ENCODE results near the gene RAB3GAP1.

RAB3GAP1 gene

DNA sequence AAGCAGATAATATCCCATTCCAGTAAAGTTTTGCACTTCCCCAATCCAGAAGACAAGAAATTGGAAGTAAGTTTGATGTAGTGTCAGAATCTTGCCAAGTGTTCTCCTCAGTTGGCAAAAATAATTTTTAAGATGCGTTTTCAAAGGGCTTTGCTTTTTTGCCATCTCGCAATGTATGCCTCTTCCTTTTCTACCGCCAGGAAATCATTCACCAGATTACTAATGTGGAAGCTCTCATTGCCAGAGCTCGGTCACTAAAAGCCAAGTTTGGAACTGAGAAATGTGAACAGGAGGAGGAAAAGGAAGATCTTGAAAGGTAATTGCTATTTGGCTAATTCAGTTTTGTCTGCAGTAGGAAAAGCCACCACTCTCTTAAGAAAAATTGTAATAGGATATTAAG, 110.7 kb downstream of the RAB3GAP1 start:
- Histone ChIP-seq H3K4me1 (ENCODE audit: control insufficient read depth, insufficient read depth, low read length) (no peaks in the 10 kb centered on the region), H3K4me3 (ENCODE audit: low read length) (no peak overlapping the region), H3K27ac (ENCODE audit: low read depth, low read length) (no peak overlapping the region), H3K9ac (ENCODE audit: low read length) (no peak overlapping the region), H3K27me3 (ENCODE audit: control insufficient read depth, insufficient read depth, low read length) (no peaks in the 10 kb centered on the region), H3K36me3 (ENCODE audit: control insufficient read depth, insufficient read depth, low read length) (peaks cover 12% of the 10 kb centered on the region)

DNA sequence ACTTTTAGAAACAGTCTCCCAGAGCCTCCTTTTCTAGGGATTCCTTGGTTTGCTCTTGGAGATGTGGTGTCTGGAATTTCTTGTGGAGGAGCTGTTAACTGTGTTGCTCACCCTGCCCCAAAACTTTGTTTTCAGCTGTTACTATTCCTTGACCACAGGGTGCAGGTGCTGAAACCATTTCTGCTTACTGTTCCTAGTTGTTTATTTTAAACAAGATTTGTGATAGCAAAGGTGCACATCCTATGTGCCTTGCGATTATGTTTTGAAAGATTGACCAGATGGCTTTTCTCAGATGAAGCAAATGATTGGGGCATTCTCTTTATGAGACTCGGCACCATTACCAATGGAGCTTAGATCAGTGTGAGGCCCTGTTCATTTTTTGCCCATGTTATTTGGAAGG, 111.2 kb downstream of the RAB3GAP1 start:
- no peaks in the 10 kb centered on the region for H3K27me3 ChIP-seq (ENCODE audit: control insufficient read depth, insufficient read depth, low read length)
- peaks cover 12% of the 10 kb centered on the region for H3K36me3 ChIP-seq (ENCODE audit: control insufficient read depth, insufficient read depth, low read length)
- no peak overlapping the region for H3K9ac ChIP-seq (ENCODE audit: low read length)
- H3K4me3 ChIP-seq (ENCODE audit: low read length), result no peak overlapping the region
- no peak overlapping the region for H3K27ac ChIP-seq (ENCODE audit: low read depth, low read length)
- no peaks in the 10 kb centered on the region for H3K4me1 ChIP-seq (ENCODE audit: control insufficient read depth, insufficient read depth, low read length)

DNA sequence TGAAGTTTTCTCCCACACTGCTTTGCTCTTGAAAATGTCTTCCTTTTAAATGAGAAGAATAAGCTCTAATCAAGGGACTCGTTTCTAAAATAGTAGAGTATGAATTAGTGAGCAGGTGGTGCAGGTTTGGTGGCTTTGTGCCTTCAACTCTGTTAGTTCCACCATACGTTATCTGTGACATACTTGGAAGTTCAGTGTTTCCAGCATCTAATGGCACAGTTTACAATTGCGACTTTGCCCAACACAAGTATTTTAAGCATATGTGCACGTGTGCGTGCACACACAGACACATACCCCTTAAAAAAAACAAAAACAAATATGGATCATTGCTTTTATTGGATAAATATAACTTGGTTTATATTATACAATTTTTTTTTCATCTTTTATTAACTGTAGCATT, 111.8 kb downstream of the RAB3GAP1 start:
- Histone ChIP-seq H3K4me1 (ENCODE audit: control insufficient read depth, insufficient read depth, low read length) (no peaks in the 10 kb centered on the region), H3K36me3 (ENCODE audit: control insufficient read depth, insufficient read depth, low read length) (peaks cover 13% of the 10 kb centered on the region), H3K27me3 (ENCODE audit: control insufficient read depth, insufficient read depth, low read length) (no peaks in the 10 kb centered on the region), H3K27ac (ENCODE audit: low read depth, low read length) (no peak overlapping the region), H3K9ac (ENCODE audit: low read length) (no peak overlapping the region), H3K4me3 (ENCODE audit: low read length) (no peak overlapping the region)

DNA sequence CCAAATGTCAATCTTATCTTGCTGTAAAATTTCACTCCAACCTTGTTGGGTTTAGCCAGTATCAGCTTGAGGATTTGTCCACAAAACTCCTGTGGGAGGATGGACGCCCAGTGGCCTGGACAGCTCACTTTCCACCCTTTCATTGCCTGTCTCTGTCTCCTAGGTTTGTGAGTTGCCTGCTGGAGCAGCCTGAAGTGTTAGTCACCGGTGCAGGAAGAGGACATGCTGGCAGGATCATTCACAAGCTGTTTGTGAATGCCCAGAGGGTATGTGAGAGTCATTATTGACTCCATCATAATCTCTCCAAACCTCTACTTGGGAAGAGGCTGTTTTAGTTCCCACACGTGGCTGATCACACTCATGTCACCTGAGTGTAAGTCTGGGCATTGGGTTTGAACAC, 112.3 kb downstream of the RAB3GAP1 start:
- H3K27me3 ChIP-seq (ENCODE audit: control insufficient read depth, insufficient read depth, low read length), result no peaks in the 10 kb centered on the region
- no peak overlapping the region for H3K4me3 ChIP-seq (ENCODE audit: low read length)
- H3K27ac ChIP-seq (ENCODE audit: low read depth, low read length), result no peak overlapping the region
- no peak overlapping the region for H3K9ac ChIP-seq (ENCODE audit: low read length)
- H3K4me1 ChIP-seq (ENCODE audit: control insufficient read depth, insufficient read depth, low read length), result no peaks in the 10 kb centered on the region
- H3K36me3 ChIP-seq (ENCODE audit: control insufficient read depth, insufficient read depth, low read length), result peaks cover 18% of the 10 kb centered on the region

DNA sequence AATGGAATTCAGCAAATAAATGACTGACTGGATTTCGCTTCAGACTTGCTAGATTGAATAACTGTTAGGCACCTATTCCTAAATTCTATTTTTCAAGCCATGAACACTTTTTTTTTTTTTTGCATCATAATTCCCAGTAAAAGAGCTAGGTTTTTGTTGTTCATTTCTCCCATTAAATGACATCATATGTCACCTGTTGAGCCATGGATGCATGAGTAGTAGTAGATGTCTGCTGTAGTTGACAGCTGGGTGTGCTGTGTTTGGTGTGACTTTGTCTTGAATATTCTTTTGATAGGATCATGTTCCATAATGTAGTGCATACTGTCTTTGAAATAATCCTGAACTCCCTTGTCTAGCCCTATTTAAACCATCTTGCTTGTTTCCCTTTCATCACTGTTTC, 115.2 kb downstream of the RAB3GAP1 start:
- no peaks in the 10 kb centered on the region for H3K27me3 ChIP-seq (ENCODE audit: control insufficient read depth, insufficient read depth, low read length)
- no peak overlapping the region for H3K27ac ChIP-seq (ENCODE audit: low read depth, low read length)
- no peak overlapping the region for H3K9ac ChIP-seq (ENCODE audit: low read length)
- no peak overlapping the region for H3K4me3 ChIP-seq (ENCODE audit: low read length)
- H3K36me3 ChIP-seq (ENCODE audit: control insufficient read depth, insufficient read depth, low read length), result peaks cover 23% of the 10 kb centered on the region
- H3K4me1 ChIP-seq (ENCODE audit: control insufficient read depth, insufficient read depth, low read length), result no peaks in the 10 kb centered on the region

DNA sequence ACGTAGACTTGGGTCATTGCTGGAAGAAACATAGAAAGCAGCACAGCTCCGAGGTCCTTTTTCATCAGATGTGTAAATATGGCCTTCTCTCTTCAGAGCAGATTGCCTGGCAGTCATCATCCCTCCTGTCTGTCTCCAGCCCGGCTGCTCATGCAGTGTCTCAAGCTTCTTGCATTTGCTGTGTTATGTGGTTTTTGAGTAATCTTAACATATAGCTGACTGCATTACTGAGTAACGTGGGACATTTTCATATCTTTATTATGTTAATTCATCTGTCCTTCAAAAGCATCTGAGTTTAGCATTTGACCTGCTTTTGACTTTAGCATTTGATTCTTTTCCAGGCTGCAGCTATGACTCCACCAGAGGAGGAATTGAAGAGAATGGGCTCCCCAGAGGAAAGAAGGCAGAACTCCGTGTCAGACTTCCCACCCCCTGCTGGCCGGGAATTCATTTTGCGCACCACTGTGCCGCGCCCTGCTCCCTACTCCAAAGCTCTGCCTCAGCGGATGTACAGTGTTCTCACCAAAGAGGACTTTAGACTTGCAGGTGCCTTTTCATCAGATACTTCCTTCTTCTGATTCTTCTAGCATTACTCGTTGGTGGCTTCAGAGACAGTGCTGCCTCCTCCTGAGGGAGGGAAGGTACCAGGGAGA, 116.2 kb downstream of the RAB3GAP1 start:
- no peak overlapping the region for H3K9ac ChIP-seq (ENCODE audit: low read length)
- H3K36me3 ChIP-seq (ENCODE audit: control insufficient read depth, insufficient read depth, low read length), result peaks cover 19% of the 10 kb centered on the region
- no peaks in the 10 kb centered on the region for H3K27me3 ChIP-seq (ENCODE audit: control insufficient read depth, insufficient read depth, low read length)
- no peak overlapping the region for H3K4me3 ChIP-seq (ENCODE audit: low read length)
- no peaks in the 10 kb centered on the region for H3K4me1 ChIP-seq (ENCODE audit: control insufficient read depth, insufficient read depth, low read length)
- no peak overlapping the region for H3K27ac ChIP-seq (ENCODE audit: low read depth, low read length)

DNA sequence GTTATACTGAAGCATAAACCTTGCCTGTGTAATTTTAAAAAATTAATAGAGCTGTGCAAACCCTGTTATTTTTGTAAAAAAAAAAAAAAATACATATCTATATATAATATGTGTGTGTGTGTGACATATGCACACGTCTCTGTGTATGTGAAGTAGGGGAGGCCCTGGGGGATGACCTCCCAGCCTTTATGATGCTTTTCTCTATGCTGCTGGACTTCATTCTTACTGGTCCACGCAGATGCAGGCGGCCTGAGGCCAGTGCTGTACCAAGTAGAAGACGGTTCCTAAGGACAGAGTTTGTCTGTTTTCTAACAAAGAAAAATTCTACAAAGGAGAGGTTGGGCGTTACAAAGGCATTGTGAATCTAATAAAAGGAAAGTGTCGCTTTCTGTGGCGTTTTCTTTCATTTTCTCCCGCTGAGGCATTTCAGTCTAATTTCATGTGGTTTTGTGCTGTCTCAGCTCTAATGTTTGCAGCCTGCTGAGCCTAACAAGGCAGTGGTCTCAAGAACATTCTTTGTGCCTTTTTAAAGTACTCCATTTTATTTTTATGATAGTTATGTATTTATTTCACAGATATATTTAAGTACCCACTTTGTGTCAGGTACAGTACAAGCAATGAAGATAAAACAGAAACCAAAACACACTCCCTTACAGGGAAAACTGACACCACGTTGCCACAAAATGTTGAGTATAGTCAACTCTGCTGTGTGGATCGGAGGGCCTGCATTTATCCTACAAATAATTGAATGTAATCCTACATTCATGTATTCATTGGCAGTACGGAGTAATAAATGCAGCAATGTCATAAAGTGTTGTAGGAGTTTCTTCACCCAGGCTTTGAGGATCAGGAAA, 118.0 kb downstream of the RAB3GAP1 start:
- Histone ChIP-seq H3K4me1 (ENCODE audit: control insufficient read depth, insufficient read depth, low read length) (no peaks in the 10 kb centered on the region), H3K27me3 (ENCODE audit: control insufficient read depth, insufficient read depth, low read length) (no peaks in the 10 kb centered on the region), H3K27ac (ENCODE audit: low read depth, low read length) (no peak overlapping the region), H3K4me3 (ENCODE audit: low read length) (no peak overlapping the region), H3K36me3 (ENCODE audit: control insufficient read depth, insufficient read depth, low read length) (peaks cover 14% of the 10 kb centered on the region), H3K9ac (ENCODE audit: low read length) (no peak overlapping the region)

DNA sequence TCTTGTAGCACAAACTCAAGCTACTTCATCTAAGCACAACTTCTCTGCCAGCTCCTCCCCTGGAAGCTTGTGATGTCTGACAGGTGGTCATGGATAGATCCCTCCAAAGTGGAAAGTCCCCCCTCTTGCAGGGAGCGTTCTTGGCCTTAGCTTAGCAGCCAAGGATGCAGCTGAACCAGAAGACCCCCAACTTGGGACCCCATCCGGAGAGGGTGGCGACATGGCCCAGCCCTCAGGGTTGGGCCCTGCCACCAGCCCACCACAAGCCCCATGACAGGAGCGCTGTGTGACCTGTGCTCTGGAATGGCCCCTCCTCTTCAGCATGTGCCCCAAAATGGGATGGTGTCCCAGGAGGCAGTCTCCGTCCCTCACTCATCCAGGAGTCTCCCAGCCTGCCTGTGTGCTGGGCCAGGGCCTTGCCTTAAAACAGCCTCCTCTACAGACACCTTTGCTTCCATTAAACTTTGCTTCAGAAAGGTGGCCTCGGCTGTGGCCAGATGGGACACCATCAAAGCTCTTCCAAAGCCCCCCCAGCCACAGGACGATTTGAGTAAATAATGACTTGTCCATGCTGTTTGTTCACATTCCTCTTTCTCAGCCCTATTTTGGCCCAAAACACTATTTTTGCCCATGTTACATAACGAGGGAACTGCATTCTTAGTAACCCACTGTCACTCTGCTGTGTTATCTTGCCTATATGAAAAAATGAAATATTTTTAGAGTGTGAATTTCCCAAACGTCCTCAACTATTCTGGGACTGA, 122.1 kb downstream of the RAB3GAP1 start:
- H3K27ac ChIP-seq (ENCODE audit: low read depth, low read length), result no peak overlapping the region
- H3K4me1 ChIP-seq (ENCODE audit: control insufficient read depth, insufficient read depth, low read length), result no peaks in the 10 kb centered on the region
- no peak overlapping the region for H3K4me3 ChIP-seq (ENCODE audit: low read length)
- H3K27me3 ChIP-seq (ENCODE audit: control insufficient read depth, insufficient read depth, low read length), result no peaks in the 10 kb centered on the region
- no peak overlapping the region for H3K9ac ChIP-seq (ENCODE audit: low read length)
- peaks cover 7% of the 10 kb centered on the region for H3K36me3 ChIP-seq (ENCODE audit: control insufficient read depth, insufficient read depth, low read length)

DNA sequence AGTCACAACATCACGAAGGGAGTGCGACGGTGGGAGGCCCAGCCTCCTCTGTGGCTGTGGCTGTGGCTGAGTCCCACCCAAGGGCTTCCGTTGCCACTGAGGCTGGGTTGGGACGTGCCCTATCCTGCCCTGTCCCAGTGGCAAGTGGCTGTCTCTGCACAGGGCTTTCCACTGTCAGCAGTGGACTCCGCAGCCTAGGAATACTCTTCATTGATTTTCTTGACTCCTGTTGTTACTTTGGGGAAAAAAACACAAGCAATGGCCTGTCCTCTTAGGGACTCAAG, 122.7 kb downstream of the RAB3GAP1 start:
- H3K4me3 ChIP-seq (ENCODE audit: low read length), result no peak overlapping the region
- H3K4me1 ChIP-seq (ENCODE audit: control insufficient read depth, insufficient read depth, low read length), result no peaks in the 10 kb centered on the region
- no peak overlapping the region for H3K9ac ChIP-seq (ENCODE audit: low read length)
- H3K27me3 ChIP-seq (ENCODE audit: control insufficient read depth, insufficient read depth, low read length), result no peaks in the 10 kb centered on the region
- H3K27ac ChIP-seq (ENCODE audit: low read depth, low read length), result no peak overlapping the region
- peaks cover 4% of the 10 kb centered on the region for H3K36me3 ChIP-seq (ENCODE audit: control insufficient read depth, insufficient read depth, low read length)

DNA sequence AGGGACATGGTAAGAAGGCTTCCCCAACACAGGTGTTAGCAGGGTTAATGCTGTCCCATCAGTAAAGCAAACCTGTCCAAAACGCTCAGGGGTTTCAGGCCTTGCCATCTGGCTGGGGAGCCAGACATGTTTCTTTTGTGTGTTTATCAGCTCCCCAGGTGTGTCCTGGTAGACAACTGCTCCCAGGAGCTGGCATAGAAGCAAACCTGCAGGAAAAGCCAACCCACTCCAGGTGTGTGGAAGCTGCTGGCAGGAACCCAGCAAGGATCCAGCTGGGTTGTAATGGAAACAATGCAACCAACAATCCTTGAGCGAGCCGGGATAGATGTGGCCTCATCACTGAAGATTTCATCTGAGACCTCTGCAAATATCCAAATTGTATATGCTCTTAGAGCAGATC, 123.1 kb downstream of the RAB3GAP1 start:
- no peak overlapping the region for H3K27ac ChIP-seq (ENCODE audit: low read depth, low read length)
- H3K36me3 ChIP-seq (ENCODE audit: control insufficient read depth, insufficient read depth, low read length), result peaks cover 4% of the 10 kb centered on the region
- H3K4me3 ChIP-seq (ENCODE audit: low read length), result no peak overlapping the region
- no peaks in the 10 kb centered on the region for H3K27me3 ChIP-seq (ENCODE audit: control insufficient read depth, insufficient read depth, low read length)
- H3K9ac ChIP-seq (ENCODE audit: low read length), result no peak overlapping the region
- H3K4me1 ChIP-seq (ENCODE audit: control insufficient read depth, insufficient read depth, low read length), result no peaks in the 10 kb centered on the region

DNA sequence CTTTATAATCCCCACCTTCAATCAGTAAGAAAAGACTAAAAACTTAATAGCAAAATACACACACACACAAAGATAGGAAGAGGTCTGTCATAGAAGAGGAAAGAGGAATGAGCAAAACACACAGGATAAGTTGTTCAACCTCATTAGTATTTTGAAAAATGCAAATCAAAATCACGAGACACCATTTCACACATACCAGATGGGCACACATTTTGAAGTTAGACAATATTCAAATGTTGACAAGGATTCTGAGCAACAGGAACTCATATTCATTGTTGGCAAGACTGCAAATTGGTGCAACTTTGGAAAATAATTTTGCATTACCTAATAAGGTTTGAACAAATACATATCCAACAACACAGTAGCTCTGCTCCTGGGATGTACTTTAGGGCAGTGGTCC, 127.6 kb downstream of the RAB3GAP1 start:
- Histone ChIP-seq H3K4me3 (ENCODE audit: low read length) (no peak overlapping the region), H3K27me3 (ENCODE audit: control insufficient read depth, insufficient read depth, low read length) (no peaks in the 10 kb centered on the region), H3K9ac (ENCODE audit: low read length) (no peak overlapping the region), H3K4me1 (ENCODE audit: control insufficient read depth, insufficient read depth, low read length) (no peaks in the 10 kb centered on the region), H3K36me3 (ENCODE audit: control insufficient read depth, insufficient read depth, low read length) (no peaks in the 10 kb centered on the region), H3K27ac (ENCODE audit: low read depth, low read length) (no peak overlapping the region)

DNA sequence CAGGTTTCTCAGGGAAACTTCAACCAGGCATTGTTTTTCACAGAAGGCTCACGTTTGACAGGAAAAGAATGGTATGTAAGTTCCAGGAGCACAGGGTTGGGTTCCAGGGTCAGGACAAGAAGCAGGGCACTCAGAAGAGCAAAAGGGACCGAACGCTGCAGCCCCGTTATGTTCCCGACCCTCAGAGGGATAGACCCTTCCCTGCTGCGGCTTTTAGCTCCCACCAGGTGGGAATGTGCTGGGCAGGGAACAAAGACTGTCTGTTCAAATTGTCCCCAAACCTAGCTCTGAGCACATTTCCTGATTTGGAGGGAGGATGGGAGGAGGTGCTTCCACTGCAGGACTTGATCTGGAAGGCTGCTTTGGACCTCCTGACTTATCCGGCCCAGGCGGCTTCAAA, 130.1 kb downstream of the RAB3GAP1 start:
- H3K4me1 ChIP-seq (ENCODE audit: control insufficient read depth, insufficient read depth, low read length), result no peaks in the 10 kb centered on the region
- H3K36me3 ChIP-seq (ENCODE audit: control insufficient read depth, insufficient read depth, low read length), result no peaks in the 10 kb centered on the region
- H3K4me3 ChIP-seq (ENCODE audit: low read length), result no peak overlapping the region
- no peak overlapping the region for H3K27ac ChIP-seq (ENCODE audit: low read depth, low read length)
- H3K9ac ChIP-seq (ENCODE audit: low read length), result no peak overlapping the region
- H3K27me3 ChIP-seq (ENCODE audit: control insufficient read depth, insufficient read depth, low read length), result no peaks in the 10 kb centered on the region

Data from rectal smooth muscle tissue (tissue), 1 donor.